H1 (cell line): ENCODE results near the gene GABPB2.

Experiments used
- CBX5 ChIP-seq: fragments of 300-800, 300-1000 bp; sonication (generic); IDR thresholded peaks from 2 replicates; pipeline ENCODE4 v1.7.1; 2016; ENCODE audit warnings: antibody characterized with exemption, low read length, low read depth
- CBX8 ChIP-seq: fragments of 300-800, 300-1000 bp; sonication (generic); IDR thresholded peaks from 2 replicates; pipeline ENCODE4 v1.7.1; 2016; ENCODE audit warnings: low read depth, low read length, borderline replicate concordance
- CHD2 ChIP-seq: IDR thresholded peaks from 2 replicates; pipeline ENCODE4 v1.6.1; 2012; ENCODE audit warnings: low read length, improper control_type of control experiment
- EP300 ChIP-seq, 2 experiments: IDR thresholded peaks; 1 replicate in 1 of 2; 2 replicates in 1 of 2; pipeline ENCODE4 v1.6.1; 2011 to 2012; ENCODE audit warnings: low read depth in 2 of 2, low read length in 2 of 2, mild to moderate bottlenecking in 2 of 2, borderline replicate concordance in 1 of 2, inconsistent platforms in 1 of 2, moderate library complexity in 1 of 2
- GABPA ChIP-seq: IDR thresholded peaks from 2 replicates; pipeline ENCODE4 v1.6.1; 2011; ENCODE audit warnings: mild to moderate bottlenecking, low read length, moderate library complexity, borderline replicate concordance; ENCODE audit not compliant: insufficient read depth
- HDAC2 ChIP-seq, 2 experiments: fragments of 300-600 bp in 1 of 2; sonication (generic) in 1 of 2; IDR thresholded peaks; 2 replicates each; pipeline ENCODE4 v1.6.1; 2011 to 2012; ENCODE audit warnings: low read depth in 2 of 2, low read length in 2 of 2, mild to moderate bottlenecking in 2 of 2, moderate library complexity in 2 of 2, borderline replicate concordance in 1 of 2, inconsistent platforms in 1 of 2
- KDM1A ChIP-seq: fragments of 200-600, 300-600 bp; sonication (generic); IDR thresholded peaks from 2 replicates; pipeline ENCODE4 v1.7.1; 2016; ENCODE audit warnings: mild to moderate bottlenecking, low read length, borderline replicate concordance
- MAFK ChIP-seq: IDR thresholded peaks from 2 replicates; pipeline ENCODE4 v1.6.1; 2012; ENCODE audit warnings: low read depth, mild to moderate bottlenecking, improper control_type of control experiment, low read length
- POLR2A ChIP-seq, 2 experiments: IDR thresholded peaks; 1 replicate in 1 of 2; 2 replicates in 1 of 2; pipeline ENCODE4 v1.6.1; 2011; ENCODE audit warnings: low read depth in 2 of 2, low read length in 2 of 2, mild to moderate bottlenecking in 2 of 2; ENCODE audit errors: control extremely low read depth in 1 of 2
- RBBP5 ChIP-seq: IDR thresholded peaks from 2 replicates; pipeline ENCODE4 v1.7.1; 2012; ENCODE audit warnings: low read depth, mild to moderate bottlenecking, inconsistent platforms, low read length, moderate library complexity, borderline replicate concordance
- YY1 ChIP-seq: IDR thresholded peaks from 2 replicates; pipeline ENCODE4 v1.6.1; 2011; ENCODE audit warnings: low read depth, mild to moderate bottlenecking, low read length
- TF ChIP-seq, protein P1 (sequence below), 3 experiments: IDR thresholded peaks; 1 replicate in 2 of 3; 2 replicates in 1 of 3; pipeline versions ENCODE4 v1.5.1 to v1.6.1; 2011; ENCODE audit warnings: low read length in 3 of 3, mild to moderate bottlenecking in 3 of 3, inconsistent platforms in 2 of 3, low read depth in 1 of 3, moderate library complexity in 1 of 3; ENCODE audit not compliant: insufficient read depth in 1 of 3; ENCODE audit errors: control extremely low read depth in 1 of 3

GRCh38 chr1:151113877-151114276 is 43.3 kb downstream of the GABPB2 start:
- TF ChIP-seq YY1 (no peak), KDM1A (no peak), EP300 (IDR thresholded peaks at IDR 0.05; ENCODE audit: borderline replicate concordance in 1 of 2, low read depth in 2 of 2, low read length in 2 of 2) (no peak), CHD2 (no peak), CBX8 (no peak), POLR2A (IDR thresholded peaks at IDR 0.05; ENCODE audit: control extremely low read depth in 1 of 2, low read depth in 2 of 2, low read length in 2 of 2) (no peak), HDAC2 (IDR thresholded peaks at IDR 0.05; ENCODE audit: borderline replicate concordance in 1 of 2, low read depth in 2 of 2, low read length in 2 of 2) (no peak), GABPA (no peak), CBX5 (no peak), RBBP5 (no peak), MAFK (no peak)
- TF ChIP-seq, protein P1, sequence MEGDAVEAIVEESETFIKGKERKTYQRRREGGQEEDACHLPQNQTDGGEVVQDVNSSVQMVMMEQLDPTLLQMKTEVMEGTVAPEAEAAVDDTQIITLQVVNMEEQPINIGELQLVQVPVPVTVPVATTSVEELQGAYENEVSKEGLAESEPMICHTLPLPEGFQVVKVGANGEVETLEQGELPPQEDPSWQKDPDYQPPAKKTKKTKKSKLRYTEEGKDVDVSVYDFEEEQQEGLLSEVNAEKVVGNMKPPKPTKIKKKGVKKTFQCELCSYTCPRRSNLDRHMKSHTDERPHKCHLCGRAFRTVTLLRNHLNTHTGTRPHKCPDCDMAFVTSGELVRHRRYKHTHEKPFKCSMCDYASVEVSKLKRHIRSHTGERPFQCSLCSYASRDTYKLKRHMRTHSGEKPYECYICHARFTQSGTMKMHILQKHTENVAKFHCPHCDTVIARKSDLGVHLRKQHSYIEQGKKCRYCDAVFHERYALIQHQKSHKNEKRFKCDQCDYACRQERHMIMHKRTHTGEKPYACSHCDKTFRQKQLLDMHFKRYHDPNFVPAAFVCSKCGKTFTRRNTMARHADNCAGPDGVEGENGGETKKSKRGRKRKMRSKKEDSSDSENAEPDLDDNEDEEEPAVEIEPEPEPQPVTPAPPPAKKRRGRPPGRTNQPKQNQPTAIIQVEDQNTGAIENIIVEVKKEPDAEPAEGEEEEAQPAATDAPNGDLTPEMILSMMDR (IDR thresholded peaks at IDR 0.05; ENCODE audit: control extremely low read depth in 1 of 3, insufficient read depth in 1 of 3, low read depth in 1 of 3, low read length in 3 of 3): no peak
